ENCODE data around the gene KNDC1. TPM values are rescaled to one million over a fixed set of nuclear protein-coding genes. Genes with fewer than 3 reads are reported as not detected.

KNDC1 gene
- total RNA-seq, 4 donors from 2014 or later = 2.1 to 9.3 (median 3.5) TPM

GRCh38 chr10:133212853-133213494, 53.0 kb downstream of the KNDC1 start:
- H3K27ac ChIP-seq = no peak overlapping the region
- no peaks in the 10 kb centered on the region for H3K27me3 ChIP-seq
- H3K4me3 ChIP-seq (replicated peaks in 1 of 3) = no peak overlapping the region
- H3K36me3 ChIP-seq = no peaks in the 10 kb centered on the region
- H3K4me1 ChIP-seq = no peaks in the 10 kb centered on the region
- WGBS, 2 donors = 91 to 99% methylated on average over 7 to 13 of the region's 20 CpGs
- no peak for DNase-seq
- intact Hi-C loops (cut with DNase I) = no loop called here
- H3K9me3 ChIP-seq = no peaks in the 10 kb centered on the region
- TF ChIP-seq CTCF (IDR thresholded peaks at IDR 0.05) (no peak), POLR2A (IDR thresholded peaks at IDR 0.05) (no peak)

GRCh38 chr10:133213641-133214467, 53.8 kb downstream of the KNDC1 start:
- no peaks in the 10 kb centered on the region for H3K27me3 ChIP-seq
- WGBS, 2 donors = 87 to 92% methylated on average over 19 to 31 of the region's 32 CpGs
- intact Hi-C loops (cut with DNase I) = no loop called here

GRCh38 chr10:133214468-133215410, 54.7 kb downstream of the KNDC1 start:
- Histone ChIP-seq H3K27me3 (no peaks in the 10 kb centered on the region), H3K36me3 (no peaks in the 10 kb centered on the region), H3K9me3 (no peaks in the 10 kb centered on the region), H3K4me1 (no peaks in the 10 kb centered on the region), H3K4me3 (replicated peaks in 1 of 3) (no peak overlapping the region), H3K27ac (no peak overlapping the region)
- DNase-seq = no peak
- TF ChIP-seq CTCF (IDR thresholded peaks at IDR 0.05) (no peak), POLR2A (IDR thresholded peaks at IDR 0.05) (no peak)
- 83 to 93% methylated on average over 14 to 22 of the region's 28 CpGs for WGBS, 2 donors
- intact Hi-C loops (cut with DNase I) = no loop called here

More at GRCh38 chr10:133213641-133214467, 53.8 kb downstream of the KNDC1 start:
- Histone ChIP-seq H3K27ac (no peak overlapping the region), H3K36me3 (no peaks in the 10 kb centered on the region), H3K9me3 (no peaks in the 10 kb centered on the region), H3K4me1 (no peaks in the 10 kb centered on the region), H3K4me3 (replicated peaks in 1 of 3) (no peak overlapping the region)
- no peak for TF ChIP-seq POLR2A (IDR thresholded peaks at IDR 0.05)
- TF ChIP-seq CTCF (IDR thresholded peaks at IDR 0.05) = no peak
- DNase-seq = no peak

- H3K27me3 ChIP-seq = no peaks in the 10 kb centered on the region
- WGBS, 2 donors = 95 to 98% methylated on average over 14 to 16 of the region's 27 CpGs
- intact Hi-C loops (cut with DNase I) = no loop called here
- no peaks in the 10 kb centered on the region for H3K4me1 ChIP-seq
- no peaks in the 10 kb centered on the region for H3K9me3 ChIP-seq
- no peak overlapping the region for H3K27ac ChIP-seq
- no peak overlapping the region for H3K4me3 ChIP-seq (replicated peaks in 1 of 3)
- no peaks in the 10 kb centered on the region for H3K36me3 ChIP-seq
- TF ChIP-seq POLR2A (IDR thresholded peaks at IDR 0.05) (no peak), CTCF (IDR thresholded peaks at IDR 0.05) (no peak)
- DNase-seq = no peak
Observed at GRCh38 chr10:133215586-133215985, 55.6 kb downstream of the KNDC1 start.
